Measurements from ENCODE around the gene ZNF496.
"Not testable (repeated sequence)": the region's sequence is repeated elsewhere in the genome, so short reads cannot be mapped to it uniquely, and the experiment has no call there.

The ZNF496 gene

GRCh38 chr1:247331525-247332214, at the start of gene ZNF496:
Gene ZNF496 (minus strand): TSS chr1:247331867. CDS start chr1:247329578, 2,289 bp downstream.
- DNase-seq = peak; percentile 68
- ATAC-seq = peak; percentile 74

GRCh38 chr1:247378334-247379073, 46.8 kb upstream of the ZNF496 start:
- ATAC-seq = no peak
- no peak for DNase-seq

GRCh38 chr1:247377656-247378055, 46.0 kb upstream of the ZNF496 start:
- ATAC-seq, DNase-seq: not testable (repeated sequence)

GRCh38 chr1:247376659-247377058, 45.0 kb upstream of the ZNF496 start:
- DNase-seq (no peak), ATAC-seq (no peak)

GRCh38 chr1:247375747-247376146, 44.1 kb upstream of the ZNF496 start:
- no peak for DNase-seq
- no peak for ATAC-seq

- not testable (repeated sequence) for ATAC-seq, DNase-seq
Measured at GRCh38 chr1:247374651-247375334, 43.1 kb upstream of the ZNF496 start.

- DNase-seq = peak; percentile 65
- ATAC-seq = peak; percentile 56
Measured at GRCh38 chr1:247373721-247374141, 42.1 kb upstream of the ZNF496 start.

- ATAC-seq = no peak
- DNase-seq = no peak
Measured at GRCh38 chr1:247371801-247372259, 40.2 kb upstream of the ZNF496 start.

GRCh38 chr1:247370786-247371732, 39.4 kb upstream of the ZNF496 start:
- DNase-seq (no peak), ATAC-seq (no peak)

GRCh38 chr1:247368490-247369145, 37.0 kb upstream of the ZNF496 start:
- ATAC-seq = no peak
- DNase-seq = no peak

GRCh38 chr1:247367786-247368422, 36.2 kb upstream of the ZNF496 start:
- ATAC-seq (no peak), DNase-seq (no peak)

- no peak for ATAC-seq
Measured at GRCh38 chr1:247366926-247367645, 35.4 kb upstream of the ZNF496 start.

GRCh38 chr1:247366345-247366744, 34.7 kb upstream of the ZNF496 start:
- ATAC-seq, DNase-seq: not testable (repeated sequence)

More at GRCh38 chr1:247366926-247367645, 35.4 kb upstream of the ZNF496 start:
- DNase-seq = no peak

- no peak for DNase-seq
- ATAC-seq = no peak
Measured at GRCh38 chr1:247365023-247365422, 33.4 kb upstream of the ZNF496 start.

- not testable (repeated sequence) for ATAC-seq, DNase-seq
Measured at GRCh38 chr1:247363000-247363399, 31.3 kb upstream of the ZNF496 start.

GRCh38 chr1:247362153-247362552, 30.5 kb upstream of the ZNF496 start:
- ATAC-seq (no peak), DNase-seq (no peak)

GRCh38 chr1:247360991-247361731, 29.5 kb upstream of the ZNF496 start:
- ATAC-seq (no peak), DNase-seq (no peak)

GRCh38 chr1:247360116-247360898, 28.6 kb upstream of the ZNF496 start:
- DNase-seq (no peak), ATAC-seq (no peak)

All from stimulated activated naive CD8-positive, alpha-beta T cell treated with anti-CD3 and anti-CD28 coated beads, Interleukin-15, Interleukin-2, amounts not matched to agents 100 U/mL and 50 U/mL, for 24 hours (primary cell).